HG02870 (cell line): ENCODE measurements around the gene ADGRD2.
"Not testable (repeated sequence)": the region's sequence is repeated elsewhere in the genome, so short reads cannot be mapped to it uniquely, and the experiment has no call there.

Experiments used
- ATAC-seq: cut with Tn5 transposase; IDR thresholded peaks from one replicate; pipeline ENCODE4 v1.9.1; 2021; ENCODE audit warnings: mild to moderate bottlenecking, moderate library complexity; ENCODE audit not compliant: unreplicated experiment

Gene ADGRD2

GRCh38 chr9:124450241-124450924, at the start of gene ADGRD2:
ADGRD2 (plus strand) TSS chr9:124450451; CDS start chr9:124451667, 1,216 bp downstream.
- ATAC-seq: no peak

GRCh38 chr9:124403246-124403645, 47.0 kb upstream of the ADGRD2 start:
- ATAC-seq: no peak

GRCh38 chr9:124409410-124409809, 40.8 kb upstream of the ADGRD2 start:
- no peak for ATAC-seq

- no peak for ATAC-seq
Measured at GRCh38 chr9:124410321-124410913, 39.8 kb upstream of the ADGRD2 start.

- ATAC-seq: no peak
Measured at GRCh38 chr9:124411514-124412227, 38.6 kb upstream of the ADGRD2 start.

GRCh38 chr9:124412228-124412575, 38.0 kb upstream of the ADGRD2 start:
- no peak for ATAC-seq

- ATAC-seq: no peak
Measured at GRCh38 chr9:124414612-124415011, 35.6 kb upstream of the ADGRD2 start.

- ATAC-seq: peak; percentile 93
Measured at GRCh38 chr9:124415102-124415851, 35.0 kb upstream of the ADGRD2 start, which contains the start of gene PSMB7. PSMB7 (minus strand) TSS chr9:124415442; CDS start chr9:124415425, 17 bp downstream.

- ATAC-seq: no peak
Measured at GRCh38 chr9:124415852-124416484, 34.3 kb upstream of the ADGRD2 start.

GRCh38 chr9:124419832-124420489, 30.3 kb upstream of the ADGRD2 start:
- ATAC-seq: no peak

- no peak for ATAC-seq
Measured at GRCh38 chr9:124420991-124421543, 29.2 kb upstream of the ADGRD2 start.

GRCh38 chr9:124423155-124423554, 27.1 kb upstream of the ADGRD2 start:
- no peak for ATAC-seq

GRCh38 chr9:124423591-124423990, 26.7 kb upstream of the ADGRD2 start:
- no peak for ATAC-seq

GRCh38 chr9:124425733-124426132, 24.5 kb upstream of the ADGRD2 start:
- not testable (repeated sequence) for ATAC-seq

GRCh38 chr9:124426361-124426760, 23.9 kb upstream of the ADGRD2 start:
- ATAC-seq: no peak

- no peak for ATAC-seq
Measured at GRCh38 chr9:124427281-124427680, 23.0 kb upstream of the ADGRD2 start.

- ATAC-seq: no peak
Measured at GRCh38 chr9:124428751-124429529, 21.3 kb upstream of the ADGRD2 start.

GRCh38 chr9:124429530-124429867, 20.8 kb upstream of the ADGRD2 start:
- ATAC-seq: no peak

- ATAC-seq: no peak
Measured at GRCh38 chr9:124436320-124436719, 13.9 kb upstream of the ADGRD2 start.
